BLaER1 (cell line): ENCODE data around the gene HENMT1.

Experiments used
- H3K27ac ChIP-seq: shearing (Covaris generic); formaldehyde crosslinking; 2 replicates; pipeline ENCODE4 v1.8.1; 2022
- H3K27me3 ChIP-seq: shearing (Covaris generic); formaldehyde crosslinking; 2 replicates; pipeline ENCODE4 v1.8.1; 2022
- H3K36me3 ChIP-seq: shearing (Covaris generic); formaldehyde crosslinking; 2 replicates; pipeline ENCODE4 v1.8.1; 2022
- H3K4me1 ChIP-seq: shearing (Covaris generic); formaldehyde crosslinking; 2 replicates; pipeline ENCODE4 v1.8.1; 2022
- H3K4me2 ChIP-seq: shearing (Covaris generic); formaldehyde crosslinking; 2 replicates; pipeline ENCODE4 v1.8.1; 2022
- H3K4me3 ChIP-seq: shearing (Covaris generic); formaldehyde crosslinking; 2 replicates; pipeline ENCODE4 v1.8.1; 2022
- H3K9ac ChIP-seq: shearing (Covaris generic); formaldehyde crosslinking; 2 replicates; pipeline ENCODE4 v1.8.1; 2022
- H3K9me3 ChIP-seq: shearing (Covaris generic); formaldehyde crosslinking; 2 replicates; pipeline ENCODE4 v1.8.1; 2022
- H4K20me1 ChIP-seq: shearing (Covaris generic); formaldehyde crosslinking; 2 replicates; pipeline ENCODE4 v1.8.1; 2022
- Cebpa-rat ChIP-seq: shearing (Covaris generic); IDR thresholded peaks from 2 replicates; pipeline ENCODE4 v1.8.1; 2022

The HENMT1 gene

GRCh38 chr1:108609483-108610049, 51.3 kb downstream of the HENMT1 start:
- Histone ChIP-seq H3K9me3 (no peaks in the 10 kb centered on the region), H3K9ac (no peak overlapping the region), H3K4me3 (no peak overlapping the region), H3K27ac (no peak overlapping the region), H4K20me1 (no peaks in the 10 kb centered on the region), H3K36me3 (peaks cover 88% of the 10 kb centered on the region), H3K4me2 (no peak overlapping the region), H3K27me3 (no peaks in the 10 kb centered on the region), H3K4me1 (no peaks in the 10 kb centered on the region)
- no peak for TF ChIP-seq Cebpa-rat

GRCh38 chr1:108606478-108606877, 54.4 kb downstream of the HENMT1 start:
- no peak overlapping the region for H3K27ac ChIP-seq
- H3K9me3 ChIP-seq: no peaks in the 10 kb centered on the region
- H3K36me3 ChIP-seq: peaks cover 89% of the 10 kb centered on the region
- H3K9ac ChIP-seq: no peak overlapping the region
- H3K4me3 ChIP-seq: no peak overlapping the region
- TF ChIP-seq Cebpa-rat: no peak
- H3K27me3 ChIP-seq: no peaks in the 10 kb centered on the region
- no peaks in the 10 kb centered on the region for H4K20me1 ChIP-seq
- no peak overlapping the region for H3K4me2 ChIP-seq
- no peaks in the 10 kb centered on the region for H3K4me1 ChIP-seq

DNA sequence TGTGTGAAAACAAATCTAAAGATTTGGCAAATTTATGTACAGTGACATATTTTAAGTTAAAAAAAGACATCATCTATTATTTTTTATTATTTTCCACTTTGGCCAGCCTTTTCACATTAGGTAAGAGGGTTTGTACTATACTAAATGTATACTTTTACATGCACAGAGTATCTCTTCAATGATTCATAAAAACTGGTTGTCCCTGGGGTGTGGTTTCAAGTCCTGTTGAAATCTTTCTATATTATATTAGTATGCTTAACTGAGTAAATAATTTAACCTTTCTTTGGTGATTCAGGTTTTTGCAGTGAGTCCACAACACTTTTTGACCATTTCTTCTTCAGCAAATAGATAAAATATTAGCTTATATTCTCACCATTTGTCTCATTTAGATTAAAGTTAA, 55.3 kb downstream of the HENMT1 start:
- TF ChIP-seq Cebpa-rat: no peak
- Histone ChIP-seq H3K36me3 (peaks cover 89% of the 10 kb centered on the region), H3K4me1 (no peaks in the 10 kb centered on the region), H3K27me3 (no peaks in the 10 kb centered on the region), H3K27ac (no peak overlapping the region), H3K9ac (no peak overlapping the region), H3K9me3 (no peaks in the 10 kb centered on the region), H4K20me1 (no peaks in the 10 kb centered on the region), H3K4me3 (no peak overlapping the region), H3K4me2 (no peak overlapping the region)

DNA sequence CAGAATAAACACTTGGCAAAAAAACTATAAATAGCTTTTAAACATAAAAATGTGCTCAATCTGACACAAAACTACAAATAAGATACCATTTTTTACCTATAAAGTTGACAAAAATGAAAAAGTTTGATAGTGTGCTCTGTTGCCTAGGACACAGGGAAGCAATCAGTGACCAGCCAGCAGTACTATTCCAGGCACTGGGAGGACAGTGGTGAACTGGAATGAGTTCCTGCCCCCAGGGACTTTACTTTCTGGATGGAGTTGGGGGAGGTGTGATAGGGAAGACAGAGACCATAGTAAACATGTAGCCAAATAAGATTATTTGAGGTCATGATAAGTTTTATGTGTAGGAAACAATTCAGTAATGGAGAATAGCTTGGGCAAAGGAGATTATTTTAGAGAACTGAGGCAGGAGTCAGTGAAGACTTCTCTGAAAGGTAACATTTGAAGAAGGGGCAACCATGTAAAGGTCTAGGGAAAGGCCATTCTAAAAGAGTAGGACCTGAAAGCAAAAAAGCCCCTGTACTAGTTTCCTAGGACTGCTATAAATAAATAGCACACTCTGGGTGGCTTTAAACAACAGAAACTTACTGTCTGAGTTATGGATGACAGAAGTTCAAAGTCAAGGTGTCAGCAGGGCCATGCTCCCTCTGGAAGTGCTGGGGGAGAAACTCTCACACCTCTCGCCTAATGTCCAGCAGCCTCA, 59.0 kb downstream of the HENMT1 start:
- H3K9ac ChIP-seq: no peak overlapping the region
- H3K4me3 ChIP-seq: no peak overlapping the region
- no peaks in the 10 kb centered on the region for H3K9me3 ChIP-seq
- no peaks in the 10 kb centered on the region for H3K27me3 ChIP-seq
- H3K4me1 ChIP-seq: no peaks in the 10 kb centered on the region
- no peak for TF ChIP-seq Cebpa-rat
- H4K20me1 ChIP-seq: peaks cover 30% of the 10 kb centered on the region
- H3K4me2 ChIP-seq: no peak overlapping the region
- peaks cover 56% of the 10 kb centered on the region for H3K36me3 ChIP-seq
- H3K27ac ChIP-seq: no peak overlapping the region

DNA sequence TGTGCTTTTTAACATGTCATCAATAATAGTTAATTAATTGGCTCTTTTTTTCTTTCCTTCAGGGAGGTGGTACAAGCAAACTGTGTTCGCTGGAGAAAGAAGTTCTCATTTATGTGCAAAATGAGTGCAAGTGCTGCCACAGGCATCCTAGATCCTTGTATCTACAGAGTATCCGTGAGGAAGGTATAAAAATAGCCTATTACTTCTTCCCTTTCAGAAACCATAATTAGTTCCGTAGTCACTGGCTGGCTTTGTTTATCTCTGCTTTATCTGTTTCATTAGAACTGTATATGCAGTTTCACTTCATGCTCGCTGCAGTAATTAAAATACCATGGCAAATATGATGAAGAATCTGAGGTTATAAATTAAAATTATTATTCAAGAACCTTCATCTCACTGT, 60.4 kb downstream of the HENMT1 start:
- no peak overlapping the region for H3K4me2 ChIP-seq
- peaks cover 46% of the 10 kb centered on the region for H3K36me3 ChIP-seq
- no peak overlapping the region for H3K9ac ChIP-seq
- H3K9me3 ChIP-seq: no peaks in the 10 kb centered on the region
- TF ChIP-seq Cebpa-rat: no peak
- no peak overlapping the region for H3K27ac ChIP-seq
- no peak overlapping the region for H3K4me3 ChIP-seq
- no peaks in the 10 kb centered on the region for H3K27me3 ChIP-seq
- H4K20me1 ChIP-seq: peaks cover 43% of the 10 kb centered on the region
- H3K4me1 ChIP-seq: no peaks in the 10 kb centered on the region

DNA sequence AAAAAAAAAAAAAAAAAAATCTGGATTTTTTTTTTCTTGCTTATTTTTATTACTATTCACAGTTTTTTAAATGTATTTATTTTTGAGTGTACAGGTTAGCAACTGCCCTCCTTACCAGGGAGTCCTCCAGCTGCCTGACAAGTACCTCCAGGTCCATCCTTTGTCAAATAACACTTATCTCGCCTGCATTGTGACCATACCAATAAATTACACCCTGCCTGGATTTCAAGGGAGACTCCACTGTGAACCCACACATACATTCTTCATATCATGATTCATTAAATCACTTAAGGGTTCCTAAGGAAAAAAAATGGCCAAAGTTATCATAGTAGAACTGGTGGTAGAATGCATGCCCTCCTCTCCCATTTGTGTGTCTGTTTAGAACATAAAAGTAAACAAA, 62.6 kb downstream of the HENMT1 start:
- Histone ChIP-seq H4K20me1 (peaks cover 43% of the 10 kb centered on the region), H3K4me1 (no peaks in the 10 kb centered on the region), H3K9ac (no peak overlapping the region), H3K27me3 (no peaks in the 10 kb centered on the region), H3K4me3 (no peak overlapping the region), H3K9me3 (no peaks in the 10 kb centered on the region), H3K4me2 (no peak overlapping the region), H3K36me3 (peaks cover 32% of the 10 kb centered on the region), H3K27ac (no peak overlapping the region)
- TF ChIP-seq Cebpa-rat: no peak
